Neural cell (in vitro differentiated cells): Measurements from ENCODE around the gene SCG5.
"Not testable (repeated sequence)": the region's sequence is repeated elsewhere in the genome, so short reads cannot be mapped to it uniquely, and the experiment has no call there.

Source experiments
- EZH2 ChIP-seq: fragments of 200-600, 300-800 bp; shearing (Covaris generic), sonication (generic); IDR thresholded peaks from 2 replicates; pipeline ENCODE4 v1.6.1; 2014; ENCODE audit warnings: antibody characterized with exemption, low read length, borderline replicate concordance, mild to moderate bottlenecking; ENCODE audit not compliant: insufficient read depth, poor library complexity, severe bottlenecking
- MXI1 ChIP-seq: fragments of 450-650 bp; conservative IDR thresholded peaks from 2 replicates; pipeline ENCODE4 v1.6.1; 2014; ENCODE audit warnings: antibody characterized with exemption, mild to moderate bottlenecking; ENCODE audit not compliant: poor library complexity, severe bottlenecking
- POLR2AphosphoS5 ChIP-seq: IDR thresholded peaks from 2 replicates; pipeline ENCODE4 v1.6.1; 2012
- REST ChIP-seq: IDR thresholded peaks from 2 replicates; pipeline ENCODE4 v1.6.1; 2012; ENCODE audit warnings: borderline replicate concordance
- TF ChIP-seq, protein P1 (sequence below): fragments of 450-650 bp; IDR thresholded peaks from 2 replicates; pipeline ENCODE4 v1.5.1; 2014; ENCODE audit warnings: antibody characterized with exemption, mild to moderate bottlenecking, moderate library complexity; ENCODE audit not compliant: poor library complexity, severe bottlenecking

- not testable (repeated sequence) for TF ChIP-seq MXI1, REST, EZH2, POLR2AphosphoS5
- TF ChIP-seq, protein P1, sequence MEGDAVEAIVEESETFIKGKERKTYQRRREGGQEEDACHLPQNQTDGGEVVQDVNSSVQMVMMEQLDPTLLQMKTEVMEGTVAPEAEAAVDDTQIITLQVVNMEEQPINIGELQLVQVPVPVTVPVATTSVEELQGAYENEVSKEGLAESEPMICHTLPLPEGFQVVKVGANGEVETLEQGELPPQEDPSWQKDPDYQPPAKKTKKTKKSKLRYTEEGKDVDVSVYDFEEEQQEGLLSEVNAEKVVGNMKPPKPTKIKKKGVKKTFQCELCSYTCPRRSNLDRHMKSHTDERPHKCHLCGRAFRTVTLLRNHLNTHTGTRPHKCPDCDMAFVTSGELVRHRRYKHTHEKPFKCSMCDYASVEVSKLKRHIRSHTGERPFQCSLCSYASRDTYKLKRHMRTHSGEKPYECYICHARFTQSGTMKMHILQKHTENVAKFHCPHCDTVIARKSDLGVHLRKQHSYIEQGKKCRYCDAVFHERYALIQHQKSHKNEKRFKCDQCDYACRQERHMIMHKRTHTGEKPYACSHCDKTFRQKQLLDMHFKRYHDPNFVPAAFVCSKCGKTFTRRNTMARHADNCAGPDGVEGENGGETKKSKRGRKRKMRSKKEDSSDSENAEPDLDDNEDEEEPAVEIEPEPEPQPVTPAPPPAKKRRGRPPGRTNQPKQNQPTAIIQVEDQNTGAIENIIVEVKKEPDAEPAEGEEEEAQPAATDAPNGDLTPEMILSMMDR, result not testable (repeated sequence)
These were observed 25.6 kb upstream of the SCG5 start for GRCh38 chr15:32615871-32616426.
